ENCODE results near the gene IPPK.
"Not testable (repeated sequence)": the region's sequence is repeated elsewhere in the genome, so short reads cannot be mapped to it uniquely, and the experiment has no call there.

Gene IPPK

DNA sequence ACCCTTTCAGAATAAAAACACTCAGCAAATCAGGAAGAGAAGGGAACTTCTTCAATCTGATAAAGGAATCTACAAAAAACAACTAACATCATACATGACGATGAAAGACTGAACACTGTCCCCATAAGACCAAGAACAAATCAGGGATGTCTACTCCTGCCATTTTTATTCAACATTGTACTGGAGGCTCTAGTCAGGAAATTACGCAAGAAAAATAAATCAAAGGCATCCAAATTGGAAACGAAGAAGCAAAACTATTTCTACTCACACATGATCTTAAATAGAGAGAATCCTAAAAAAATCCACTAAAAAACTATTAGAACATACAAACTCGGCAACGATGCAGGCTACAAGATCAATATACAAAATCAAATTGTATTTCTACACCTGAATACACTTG is 42.3 kb downstream of the IPPK start:
- TF ChIP-seq, protein P1, sequence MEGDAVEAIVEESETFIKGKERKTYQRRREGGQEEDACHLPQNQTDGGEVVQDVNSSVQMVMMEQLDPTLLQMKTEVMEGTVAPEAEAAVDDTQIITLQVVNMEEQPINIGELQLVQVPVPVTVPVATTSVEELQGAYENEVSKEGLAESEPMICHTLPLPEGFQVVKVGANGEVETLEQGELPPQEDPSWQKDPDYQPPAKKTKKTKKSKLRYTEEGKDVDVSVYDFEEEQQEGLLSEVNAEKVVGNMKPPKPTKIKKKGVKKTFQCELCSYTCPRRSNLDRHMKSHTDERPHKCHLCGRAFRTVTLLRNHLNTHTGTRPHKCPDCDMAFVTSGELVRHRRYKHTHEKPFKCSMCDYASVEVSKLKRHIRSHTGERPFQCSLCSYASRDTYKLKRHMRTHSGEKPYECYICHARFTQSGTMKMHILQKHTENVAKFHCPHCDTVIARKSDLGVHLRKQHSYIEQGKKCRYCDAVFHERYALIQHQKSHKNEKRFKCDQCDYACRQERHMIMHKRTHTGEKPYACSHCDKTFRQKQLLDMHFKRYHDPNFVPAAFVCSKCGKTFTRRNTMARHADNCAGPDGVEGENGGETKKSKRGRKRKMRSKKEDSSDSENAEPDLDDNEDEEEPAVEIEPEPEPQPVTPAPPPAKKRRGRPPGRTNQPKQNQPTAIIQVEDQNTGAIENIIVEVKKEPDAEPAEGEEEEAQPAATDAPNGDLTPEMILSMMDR (IDR thresholded peaks at IDR 0.05; ENCODE audit: low read depth, low read length), result no peak
- no peak overlapping the region for H3K4me3 ChIP-seq (replicated peaks in 1 of 2; ENCODE audit: low read depth in 2 of 2, low read length in 2 of 2)
- DNase-seq (ENCODE audit: low read depth in 2 of 2), result peak in 1 of 2 donors; percentile 22

DNA sequence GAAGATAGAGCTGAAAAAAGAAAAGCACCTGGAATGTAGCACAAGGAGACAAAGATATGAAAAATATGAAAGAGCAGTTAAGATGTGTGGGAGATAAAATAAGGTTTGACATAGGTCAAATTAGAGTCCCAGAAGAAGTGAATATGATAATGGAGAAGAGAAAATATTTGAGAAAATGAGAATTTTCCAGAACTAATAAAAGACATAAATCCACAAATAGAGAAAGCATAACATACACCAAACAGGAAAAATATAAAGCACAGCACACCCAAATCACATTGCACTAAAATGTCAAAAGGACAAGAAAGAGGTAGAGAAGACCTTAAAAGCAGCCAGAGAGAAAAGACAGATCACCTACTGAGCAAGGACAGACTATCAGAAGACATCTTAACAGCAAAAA is 43.4 kb downstream of the IPPK start:
- no peak for DNase-seq (ENCODE audit: low read depth in 2 of 2)
- TF ChIP-seq, protein P1 (IDR thresholded peaks at IDR 0.05; ENCODE audit: low read depth, low read length), result no peak
- H3K4me3 ChIP-seq (replicated peaks in 1 of 2; ENCODE audit: low read depth in 2 of 2, low read length in 2 of 2), result no peak overlapping the region

DNA sequence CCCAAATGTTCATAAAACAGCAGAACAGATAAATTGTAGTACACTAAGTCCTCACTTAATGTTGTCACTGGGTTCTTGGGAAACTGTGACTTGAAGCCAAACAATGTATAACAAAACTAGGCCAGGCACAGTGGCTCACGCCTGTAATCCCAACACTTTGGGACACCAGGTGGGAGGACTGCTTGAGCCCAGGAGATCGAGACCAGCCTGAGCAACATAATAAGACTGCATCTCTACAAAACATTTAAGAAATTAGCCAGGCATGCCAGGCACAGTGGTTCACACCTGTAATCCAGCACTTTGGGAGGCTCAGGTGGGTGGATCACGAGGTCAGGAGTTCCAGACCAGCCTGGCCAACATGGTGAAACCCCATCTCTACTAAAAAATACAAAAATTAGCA is 46.0 kb downstream of the IPPK start:
- DNase-seq (ENCODE audit: low read depth in 2 of 2); H3K4me3 ChIP-seq (replicated peaks in 1 of 2; ENCODE audit: low read depth in 2 of 2, low read length in 2 of 2): not testable (repeated sequence)

DNA sequence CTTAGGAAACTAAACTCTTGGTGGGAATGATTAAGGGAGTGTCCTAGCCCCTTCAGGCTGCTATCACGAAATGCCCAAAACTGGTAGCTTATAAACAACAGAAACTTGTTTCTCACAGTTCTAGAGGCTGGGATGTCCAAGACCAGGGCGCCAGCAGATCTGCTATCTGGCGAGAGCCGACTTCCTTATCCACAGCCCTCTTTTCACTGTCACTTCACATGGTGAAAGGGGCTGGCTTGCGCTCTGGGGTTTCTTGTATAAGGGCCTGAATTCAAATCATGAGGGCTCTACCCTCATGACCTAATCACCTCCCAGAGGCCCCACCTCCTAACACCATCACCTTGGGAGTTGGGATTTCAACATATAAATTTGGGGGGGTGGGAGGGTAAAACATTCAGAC is 49.1 kb downstream of the IPPK start:
- no peak for DNase-seq (ENCODE audit: low read depth in 2 of 2)
- H3K4me3 ChIP-seq (replicated peaks in 1 of 2; ENCODE audit: low read depth in 2 of 2, low read length in 2 of 2), result no peak overlapping the region
- TF ChIP-seq, protein P1 (IDR thresholded peaks at IDR 0.05; ENCODE audit: low read depth, low read length), result no peak

DNA sequence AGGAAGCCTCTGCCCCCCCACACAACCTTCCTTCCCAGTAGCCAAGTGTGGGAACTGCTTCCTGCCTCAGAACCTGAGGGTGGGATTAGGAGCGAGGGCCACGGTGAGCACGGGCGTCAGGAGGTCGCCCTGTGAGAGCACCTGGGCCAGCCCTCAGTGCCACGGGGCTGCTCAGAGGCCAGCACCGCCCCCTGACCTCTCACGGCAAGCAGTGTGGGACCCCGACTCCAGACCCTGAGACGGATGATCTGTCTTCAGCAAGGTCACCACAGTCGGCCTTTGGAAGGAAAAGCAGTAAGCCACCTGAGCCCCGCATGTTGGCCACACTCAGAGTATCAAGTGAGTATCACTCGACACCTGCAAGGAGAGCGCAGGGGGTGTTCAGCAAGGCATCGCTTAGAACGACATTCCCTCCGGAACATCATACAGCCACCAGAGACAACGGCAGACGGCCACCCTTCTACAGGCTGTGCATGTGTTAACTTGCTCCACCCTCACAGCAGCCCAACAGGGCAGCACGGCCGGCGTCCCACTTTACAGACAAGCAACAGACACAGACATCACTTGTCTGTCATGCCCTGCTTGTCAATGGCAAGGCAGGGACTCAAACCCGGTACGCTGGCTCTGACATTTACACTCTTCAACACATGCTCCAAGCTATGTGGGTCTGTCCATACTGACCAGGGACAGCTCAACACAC is 50.2 kb downstream of the IPPK start:
- no peak overlapping the region for H3K4me3 ChIP-seq (replicated peaks in 1 of 2; ENCODE audit: low read depth in 2 of 2, low read length in 2 of 2)
- TF ChIP-seq, protein P1 (IDR thresholded peaks at IDR 0.05; ENCODE audit: low read depth, low read length), result no peak
- no peak for DNase-seq (ENCODE audit: low read depth in 2 of 2)

DNA sequence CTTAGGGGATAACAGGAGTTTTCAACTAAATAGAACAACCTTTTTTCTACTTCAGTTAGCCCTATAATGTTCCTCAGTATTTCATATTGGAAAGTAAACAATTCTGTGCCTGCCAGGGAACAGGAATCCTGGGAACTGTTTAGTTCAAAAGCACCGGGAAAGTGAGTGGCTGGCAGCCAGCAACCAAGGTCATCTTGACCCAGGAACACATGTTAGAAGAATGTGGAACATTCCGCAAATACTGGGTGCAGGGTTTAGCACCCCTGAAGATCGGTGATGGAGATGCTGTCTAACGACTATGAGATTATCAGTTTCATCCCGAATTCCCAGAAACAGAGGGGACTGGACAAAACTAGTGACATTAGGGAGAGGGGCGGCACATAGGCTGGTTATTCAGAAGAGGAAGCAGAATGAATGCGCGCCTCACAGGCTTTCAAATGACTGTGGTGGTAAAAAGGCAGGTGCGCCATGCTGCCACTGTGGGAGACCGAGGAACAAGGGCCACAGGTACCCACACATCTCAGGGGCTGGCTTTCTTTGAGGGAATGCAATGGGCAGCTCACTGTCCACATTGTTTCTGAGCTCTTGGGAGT is 51.2 kb downstream of the IPPK start:
- DNase-seq (ENCODE audit: low read depth in 2 of 2), result no peak
- no peak overlapping the region for H3K4me3 ChIP-seq (replicated peaks in 1 of 2; ENCODE audit: low read depth in 2 of 2, low read length in 2 of 2)
- TF ChIP-seq, protein P1 (IDR thresholded peaks at IDR 0.05; ENCODE audit: low read depth, low read length), result no peak

DNA sequence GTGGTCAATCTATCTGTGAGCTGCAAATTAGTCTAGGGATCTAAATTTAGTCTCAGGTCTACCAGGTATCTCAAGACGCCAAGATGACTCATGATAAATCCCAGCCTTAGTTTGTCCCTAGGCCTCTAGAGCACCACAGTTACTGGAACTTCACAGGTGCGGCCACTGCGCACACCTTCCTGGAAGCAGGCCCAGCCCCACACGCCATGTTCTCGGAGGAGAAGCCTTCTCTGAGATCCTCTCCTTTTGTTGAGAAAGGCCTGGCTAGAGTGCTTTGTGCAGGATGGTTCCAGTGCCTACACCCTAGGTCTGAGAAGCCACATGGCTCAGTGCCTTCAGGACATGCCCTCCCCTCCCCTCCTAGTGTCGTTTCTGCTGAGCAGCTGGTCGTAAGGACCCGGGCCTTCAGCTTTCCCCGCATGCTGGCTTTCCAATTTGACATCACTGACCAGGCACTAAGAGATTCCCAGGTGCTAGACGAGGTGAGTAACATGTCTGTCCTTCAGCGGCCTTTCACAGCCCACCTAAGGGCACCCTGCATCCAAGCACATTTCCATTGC is 51.9 kb downstream of the IPPK start:
- no peak overlapping the region for H3K4me3 ChIP-seq (replicated peaks in 1 of 2; ENCODE audit: low read depth in 2 of 2, low read length in 2 of 2)
- DNase-seq (ENCODE audit: low read depth in 2 of 2), result no peak
- TF ChIP-seq, protein P1 (IDR thresholded peaks at IDR 0.05; ENCODE audit: low read depth, low read length), result no peak

Measured in cardiac fibroblast (primary cell).